Rectal smooth muscle tissue (tissue), 1 donor: ENCODE measurements around the gene TCP10L.
"Not testable (repeated sequence)": the region's sequence is repeated elsewhere in the genome, so short reads cannot be mapped to it uniquely, and the experiment has no call there.

Experiments used
- H3K27ac ChIP-seq: one replicate; pipeline ENCODE4 v1.7.0; 2013; ENCODE audit warnings: low read depth, low read length, inconsistent platforms
- H3K27me3 ChIP-seq: one replicate; pipeline ENCODE4 v1.7.0; 2013; ENCODE audit warnings: low read length; ENCODE audit not compliant: control insufficient read depth, insufficient read depth
- H3K36me3 ChIP-seq: one replicate; pipeline ENCODE4 v1.7.0; 2013; ENCODE audit warnings: low read length; ENCODE audit not compliant: control insufficient read depth, insufficient read depth
- H3K4me1 ChIP-seq: one replicate; pipeline ENCODE4 v1.7.0; 2013; ENCODE audit warnings: low read length; ENCODE audit not compliant: control insufficient read depth, insufficient read depth
- H3K4me3 ChIP-seq: one replicate; pipeline ENCODE4 v1.7.0; 2013; ENCODE audit warnings: low read length
- H3K9ac ChIP-seq: one replicate; pipeline ENCODE4 v1.7.0; 2013; ENCODE audit warnings: low read length

TCP10L gene

GRCh38 chr21:32585042-32585710, at the start of gene TCP10L:
Gene TCP10L (minus strand): TSS chr21:32585523. CDS start chr21:32584304, 1,219 bp downstream.
- H3K36me3 ChIP-seq, result no peaks in the 10 kb centered on the region
- no peak within 1 kb of the TSS for H3K27ac ChIP-seq
- no peaks in the 10 kb centered on the region for H3K4me1 ChIP-seq
- H3K27me3 ChIP-seq, result no peaks in the 10 kb centered on the region
- no peak within 1 kb of the TSS for H3K4me3 ChIP-seq
- no peak within 1 kb of the TSS for H3K9ac ChIP-seq

- Histone ChIP-seq H3K27ac (no peak overlapping the region), H3K27me3 (no peaks in the 10 kb centered on the region), H3K4me1 (no peaks in the 10 kb centered on the region), H3K9ac (no peak overlapping the region), H3K4me3 (no peak overlapping the region), H3K36me3 (peaks cover 4% of the 10 kb centered on the region)
Observed at GRCh38 chr21:32626621-32627196, 41.4 kb upstream of the TCP10L start.

GRCh38 chr21:32618218-32618617, 32.9 kb upstream of the TCP10L start:
- not testable (repeated sequence) for H3K27me3 ChIP-seq, H3K36me3 ChIP-seq, H3K27ac ChIP-seq, H3K4me3 ChIP-seq, H3K4me1 ChIP-seq, H3K9ac ChIP-seq

GRCh38 chr21:32613436-32614043, 28.2 kb upstream of the TCP10L start:
- peak overlapping the region; percentile 98 for H3K4me3 ChIP-seq
- H3K36me3 ChIP-seq, result peaks cover 4% of the 10 kb centered on the region
- H3K4me1 ChIP-seq, result peaks cover 3% of the 10 kb centered on the region
- H3K27ac ChIP-seq, result no peak overlapping the region
- H3K9ac ChIP-seq, result no peak overlapping the region
- no peaks in the 10 kb centered on the region for H3K27me3 ChIP-seq

GRCh38 chr21:32612999-32613337, 27.6 kb upstream of the TCP10L start:
- peaks cover 4% of the 10 kb centered on the region for H3K36me3 ChIP-seq
- peak overlapping the region; percentile 90 for H3K27ac ChIP-seq
- H3K9ac ChIP-seq, result no peak overlapping the region
- peak overlapping the region; percentile 98 for H3K4me3 ChIP-seq
- peaks cover 3% of the 10 kb centered on the region for H3K4me1 ChIP-seq
- H3K27me3 ChIP-seq, result no peaks in the 10 kb centered on the region

- no peaks in the 10 kb centered on the region for H3K27me3 ChIP-seq
- H3K4me1 ChIP-seq, result peaks cover 3% of the 10 kb centered on the region
Observed at GRCh38 chr21:32612075-32612998, 27.0 kb upstream of the TCP10L start, which contains the start of gene CFAP298. Gene CFAP298 (minus strand): TSS chr21:32612377. CDS start chr21:32612243, 134 bp downstream.

GRCh38 chr21:32611471-32611997, 26.2 kb upstream of the TCP10L start:
- H3K27ac ChIP-seq, result peak overlapping the region; percentile 90

More at GRCh38 chr21:32612075-32612998, 27.0 kb upstream of the TCP10L start, which contains the start of gene CFAP298:
- Histone ChIP-seq H3K36me3 (peaks cover 7% of the 10 kb centered on the region), H3K9ac (peak within 1 kb of the TSS; percentile 77), H3K27ac (peak within 1 kb of the TSS; percentile 90), H3K4me3 (peak within 1 kb of the TSS; percentile 98)

GRCh38 chr21:32610940-32611339, 25.6 kb upstream of the TCP10L start:
- not testable (repeated sequence) for H3K27me3 ChIP-seq, H3K27ac ChIP-seq, H3K9ac ChIP-seq, H3K4me1 ChIP-seq
- Histone ChIP-seq H3K4me3 (peak overlapping the region; percentile 21), H3K36me3 (peaks cover 13% of the 10 kb centered on the region)

More at GRCh38 chr21:32611471-32611997, 26.2 kb upstream of the TCP10L start:
- H3K9ac ChIP-seq, result peak overlapping the region; percentile 77
- H3K4me3 ChIP-seq, result peak overlapping the region; percentile 98
- no peaks in the 10 kb centered on the region for H3K27me3 ChIP-seq
- peaks cover 9% of the 10 kb centered on the region for H3K36me3 ChIP-seq
- H3K4me1 ChIP-seq, result peaks cover 3% of the 10 kb centered on the region

GRCh38 chr21:32608851-32609250, 23.5 kb upstream of the TCP10L start:
- peaks cover 3% of the 10 kb centered on the region for H3K4me1 ChIP-seq
- H3K36me3 ChIP-seq, result peaks cover 16% of the 10 kb centered on the region
- H3K4me3 ChIP-seq, result no peak overlapping the region
- no peak overlapping the region for H3K27ac ChIP-seq
- H3K9ac ChIP-seq, result no peak overlapping the region
- H3K27me3 ChIP-seq, result no peaks in the 10 kb centered on the region

GRCh38 chr21:32605469-32605868, 20.1 kb upstream of the TCP10L start:
- Histone ChIP-seq H3K4me3 (no peak overlapping the region), H3K27ac (no peak overlapping the region), H3K36me3 (peaks cover 32% of the 10 kb centered on the region), H3K4me1 (no peaks in the 10 kb centered on the region), H3K9ac (no peak overlapping the region), H3K27me3 (no peaks in the 10 kb centered on the region)

- H3K4me1 ChIP-seq, result no peaks in the 10 kb centered on the region
- no peak overlapping the region for H3K4me3 ChIP-seq
- H3K36me3 ChIP-seq, result peaks cover 35% of the 10 kb centered on the region
- H3K27me3 ChIP-seq, result no peaks in the 10 kb centered on the region
- no peak overlapping the region for H3K9ac ChIP-seq
- no peak overlapping the region for H3K27ac ChIP-seq
Observed at GRCh38 chr21:32604464-32604863, 19.1 kb upstream of the TCP10L start.

GRCh38 chr21:32603131-32603530, 17.8 kb upstream of the TCP10L start:
- peaks cover 31% of the 10 kb centered on the region for H3K36me3 ChIP-seq
- no peak overlapping the region for H3K4me3 ChIP-seq
- H3K27ac ChIP-seq, result no peak overlapping the region
- no peak overlapping the region for H3K9ac ChIP-seq
- no peaks in the 10 kb centered on the region for H3K27me3 ChIP-seq
- H3K4me1 ChIP-seq, result no peaks in the 10 kb centered on the region
